Liver (tissue), 9 donors: ENCODE results near the gene VAV3. TPM values are rescaled to one million over a fixed set of nuclear protein-coding genes. Genes with fewer than 3 reads are reported as not detected.

Experiments
- DNase-seq: peaks from one replicate; pipeline ENCODE4 v3.0.0-alpha.2; 2017; ENCODE audit warnings: low spot score
- H3K27ac ChIP-seq, 2 donors: one replicate each; pipeline ENCODE4 v1.7.0; 2013; ENCODE audit warnings: inconsistent platforms in 2 of 2, low read length in 2 of 2, control low read depth in 1 of 2, low read depth in 1 of 2, mild to moderate bottlenecking in 1 of 2
- H3K27me3 ChIP-seq, 4 donors: one replicate each; pipeline versions ENCODE4 v1.6.1 to v1.7.0; 2013; ENCODE audit warnings: low read length in 3 of 4, inconsistent platforms in 1 of 4, mild to moderate bottlenecking in 1 of 4, moderate library complexity in 1 of 4; ENCODE audit not compliant: control insufficient read depth in 4 of 4, insufficient read depth in 4 of 4
- H3K36me3 ChIP-seq, 4 donors: one replicate each; pipeline versions ENCODE4 v1.6.1 to v1.7.0; 2013; ENCODE audit warnings: low read length in 3 of 4, mild to moderate bottlenecking in 3 of 4, low read depth in 1 of 4, moderate library complexity in 1 of 4; ENCODE audit not compliant: control insufficient read depth in 4 of 4, insufficient read depth in 3 of 4
- H3K4me1 ChIP-seq, 4 donors: one replicate each; pipeline versions ENCODE4 v1.6.1 to v1.7.0; 2013; ENCODE audit warnings: low read length in 3 of 4, mild to moderate bottlenecking in 3 of 4, moderate library complexity in 1 of 4; ENCODE audit not compliant: control insufficient read depth in 4 of 4, insufficient read depth in 4 of 4
- H3K4me3 ChIP-seq, 3 donors: one replicate each; pipeline versions ENCODE4 v1.6.1 to v1.7.0; 2013; ENCODE audit warnings: low read length in 3 of 3, control low read depth in 1 of 3, low read depth in 1 of 3, mild to moderate bottlenecking in 1 of 3
- H3K9ac ChIP-seq, 2 donors: one replicate each; pipeline ENCODE4 v1.7.0; 2013; ENCODE audit warnings: low read length in 2 of 2, mild to moderate bottlenecking in 2 of 2, moderate library complexity in 2 of 2, control low read depth in 1 of 2, low read depth in 1 of 2
- H3K9me3 ChIP-seq, 4 donors: one replicate each; pipeline versions ENCODE4 v1.6.1 to v1.7.0; 2013; ENCODE audit warnings: low read length in 3 of 4; ENCODE audit not compliant: control insufficient read depth in 4 of 4
- EGR1 ChIP-seq, 2 donors: IDR thresholded peaks; 2 replicates each; pipeline ENCODE4 v1.6.1; 2016 to 2018; ENCODE audit warnings: antibody characterized with exemption in 2 of 2, low read depth in 2 of 2
- FOXA1 ChIP-seq: IDR thresholded peaks from 2 replicates; pipeline ENCODE4 v1.6.1; 2016; ENCODE audit warnings: antibody characterized with exemption
- GABPA ChIP-seq, 2 donors: IDR thresholded peaks in 1 of 2; conservative IDR thresholded peaks in 1 of 2; 2 replicates each; pipeline ENCODE4 v1.6.1; 2016; ENCODE audit warnings: antibody characterized with exemption in 2 of 2, mild to moderate bottlenecking in 1 of 2, moderate library complexity in 1 of 2
- HNF4A ChIP-seq, 2 donors: conservative IDR thresholded peaks; 2 replicates each; pipeline ENCODE4 v1.6.1; 2016; ENCODE audit warnings: antibody characterized with exemption in 2 of 2, mild to moderate bottlenecking in 2 of 2
- HNF4G ChIP-seq: IDR thresholded peaks from 2 replicates; pipeline ENCODE4 v1.6.1; 2016; ENCODE audit warnings: antibody characterized with exemption
- JUND ChIP-seq, 2 donors: IDR thresholded peaks; 2 replicates each; pipeline ENCODE4 v1.6.1; 2016; ENCODE audit warnings: antibody characterized with exemption in 2 of 2
- NR2F2 ChIP-seq: IDR thresholded peaks from 2 replicates; pipeline ENCODE4 v1.6.1; 2016; ENCODE audit warnings: antibody characterized with exemption
- RAD21 ChIP-seq, 2 donors: IDR thresholded peaks; 2 replicates each; pipeline ENCODE4 v1.6.1; 2016; ENCODE audit warnings: antibody characterized with exemption in 2 of 2, mild to moderate bottlenecking in 2 of 2
- RXRA ChIP-seq, 2 donors: IDR thresholded peaks; 2 replicates each; pipeline ENCODE4 v1.6.1; 2017 to 2018; ENCODE audit warnings: antibody characterized with exemption in 2 of 2, mild to moderate bottlenecking in 1 of 2
- SP1 ChIP-seq: IDR thresholded peaks from 2 replicates; pipeline ENCODE4 v1.6.1; 2018; ENCODE audit warnings: antibody characterized with exemption, mild to moderate bottlenecking
- TAF1 ChIP-seq: conservative IDR thresholded peaks from 2 replicates; pipeline ENCODE4 v1.6.1; 2016; ENCODE audit warnings: antibody characterized with exemption, mild to moderate bottlenecking
- YY1 ChIP-seq: IDR thresholded peaks from 2 replicates; pipeline ENCODE4 v1.6.1; 2016; ENCODE audit warnings: antibody characterized with exemption, mild to moderate bottlenecking
- WGBS: extraction: QIAGEN DNeasy Blood & Tissue Kit; methylation state at CpG from one replicate; pipeline ENCODE4 v1.1.7; 2013; 5-methylcytosine and 5-hydroxymethylcytosine counted together
- polyA plus RNA-seq, 2 donors: library from polyadenylated mRNA; stranded (reverse) in 1 of 2; unstranded in 1 of 2; fragments of 200-250 nt in 1 of 2; fragments of >200 nt in 1 of 2; fragmentation: Nextera tagmentation in 1 of 2; extraction: Ambion mirVana in 1 of 2; gene quantifications; one replicate each; pipeline versions ENCODE4 v1.2.1 to v1.2.3, GENCODE V29; 2013 to 2015
- total RNA-seq, 2 donors: library from RNA; depleted of rRNA; stranded (reverse); fragments of >200 nt; gene quantifications; one replicate each; pipeline ENCODE4 v1.2.3, GENCODE V29; 2014
- TF ChIP-seq, protein P1 (sequence below): IDR thresholded peaks from 2 replicates; pipeline ENCODE4 v1.6.1; 2016; ENCODE audit warnings: antibody characterized with exemption
- TF ChIP-seq, protein P2 (sequence below): IDR thresholded peaks from 2 replicates; pipeline ENCODE4 v1.6.1; 2016; ENCODE audit warnings: antibody characterized with exemption
- TF ChIP-seq, protein P3 (sequence below): IDR thresholded peaks from 2 replicates; pipeline ENCODE4 v1.6.1; 2016; ENCODE audit warnings: antibody characterized with exemption
- TF ChIP-seq, protein P4 (sequence below): fragments of 150-350 bp; IDR thresholded peaks from 2 replicates; pipeline ENCODE4 v1.5.1; 2017; ENCODE audit warnings: improper control_type of control experiment, low read depth, low read length; ENCODE audit not compliant: missing input control
- donor health status: healthy.
- donor health status: healthy.
- donor health status: healthy.
- donor health status: healthy.
- donor health status: healthy.

Gene VAV3
- total and polyA plus RNA-seq, 4 donors, result 0.46 to 4.8 (median 2.7) TPM

DNA sequence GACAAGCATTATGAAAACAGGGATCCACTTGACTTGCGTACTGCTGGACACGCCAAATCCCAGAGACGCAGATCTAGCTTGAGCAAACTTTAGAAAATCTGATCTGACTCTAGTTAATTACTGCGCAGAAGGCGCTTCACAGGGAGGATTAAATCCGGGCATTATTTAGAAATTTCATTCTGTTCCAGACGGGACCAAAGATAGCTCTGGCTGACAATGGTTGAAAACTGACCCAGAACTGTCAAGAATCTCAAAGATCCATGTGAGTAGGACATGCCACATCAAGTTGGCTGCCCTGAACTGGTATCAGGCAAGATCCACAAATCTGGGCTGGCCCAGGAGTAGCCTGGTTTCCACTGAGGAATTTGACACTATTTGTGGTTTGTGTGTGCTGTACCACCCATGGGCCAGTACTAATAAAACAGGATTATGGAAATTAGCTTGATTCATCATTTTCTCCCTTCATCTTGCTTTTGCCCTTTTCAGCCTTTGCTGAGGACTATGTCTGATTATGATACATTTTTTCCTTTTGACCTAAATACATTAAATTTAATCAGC, 171.0 kb downstream of the VAV3 start:
- H3K36me3 ChIP-seq, result no peaks in the 10 kb centered on the region
- TF ChIP-seq, protein P1, sequence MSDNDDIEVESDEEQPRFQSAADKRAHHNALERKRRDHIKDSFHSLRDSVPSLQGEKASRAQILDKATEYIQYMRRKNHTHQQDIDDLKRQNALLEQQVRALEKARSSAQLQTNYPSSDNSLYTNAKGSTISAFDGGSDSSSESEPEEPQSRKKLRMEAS, result no peak
- no peak for TF ChIP-seq RXRA (IDR thresholded peaks at IDR 0.05)
- no peak for TF ChIP-seq RAD21 (IDR thresholded peaks at IDR 0.05)
- TF ChIP-seq, protein P2, sequence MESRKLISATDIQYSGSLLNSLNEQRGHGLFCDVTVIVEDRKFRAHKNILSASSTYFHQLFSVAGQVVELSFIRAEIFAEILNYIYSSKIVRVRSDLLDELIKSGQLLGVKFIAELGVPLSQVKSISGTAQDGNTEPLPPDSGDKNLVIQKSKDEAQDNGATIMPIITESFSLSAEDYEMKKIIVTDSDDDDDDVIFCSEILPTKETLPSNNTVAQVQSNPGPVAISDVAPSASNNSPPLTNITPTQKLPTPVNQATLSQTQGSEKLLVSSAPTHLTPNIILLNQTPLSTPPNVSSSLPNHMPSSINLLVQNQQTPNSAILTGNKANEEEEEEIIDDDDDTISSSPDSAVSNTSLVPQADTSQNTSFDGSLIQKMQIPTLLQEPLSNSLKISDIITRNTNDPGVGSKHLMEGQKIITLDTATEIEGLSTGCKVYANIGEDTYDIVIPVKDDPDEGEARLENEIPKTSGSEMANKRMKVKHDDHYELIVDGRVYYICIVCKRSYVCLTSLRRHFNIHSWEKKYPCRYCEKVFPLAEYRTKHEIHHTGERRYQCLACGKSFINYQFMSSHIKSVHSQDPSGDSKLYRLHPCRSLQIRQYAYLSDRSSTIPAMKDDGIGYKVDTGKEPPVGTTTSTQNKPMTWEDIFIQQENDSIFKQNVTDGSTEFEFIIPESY, result no peak
- TF ChIP-seq GABPA (IDR thresholded peaks at IDR 0.05 in 1 of 2, conservative IDR thresholded peaks at IDR 0.05 in 1 of 2), result no peak
- no peaks in the 10 kb centered on the region for H3K4me1 ChIP-seq
- no peak overlapping the region for H3K4me3 ChIP-seq
- WGBS, result 78% methylated on average over 7 of the region's 7 CpGs
- DNase-seq, result no peak
- H3K27me3 ChIP-seq, result no peaks in the 10 kb centered on the region
- no peaks in the 10 kb centered on the region for H3K9me3 ChIP-seq
- H3K27ac ChIP-seq, result no peak overlapping the region
- no peak overlapping the region for H3K9ac ChIP-seq

DNA sequence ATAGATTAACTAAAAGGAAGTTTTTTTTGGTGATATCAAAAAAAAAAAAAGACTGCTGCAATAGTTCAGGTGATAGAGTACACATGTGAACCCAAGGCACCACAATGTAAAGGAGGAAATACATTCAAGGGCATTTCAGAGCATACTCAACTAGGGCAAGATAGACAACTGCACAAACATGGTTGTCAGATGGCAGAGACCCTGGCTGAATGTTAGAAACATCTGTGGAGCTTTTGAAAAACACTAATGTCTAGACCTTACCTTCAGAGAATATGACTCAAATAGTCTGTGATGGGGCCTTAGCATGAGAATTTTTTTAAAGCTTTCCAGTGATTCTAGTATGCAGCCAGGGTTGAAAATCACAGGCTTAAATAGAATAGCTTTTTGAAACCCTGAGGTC, 173.6 kb downstream of the VAV3 start:
- TF ChIP-seq, protein P1, result no peak
- TF ChIP-seq NR2F2 (no peak), YY1 (no peak)
- TF ChIP-seq, protein P3, sequence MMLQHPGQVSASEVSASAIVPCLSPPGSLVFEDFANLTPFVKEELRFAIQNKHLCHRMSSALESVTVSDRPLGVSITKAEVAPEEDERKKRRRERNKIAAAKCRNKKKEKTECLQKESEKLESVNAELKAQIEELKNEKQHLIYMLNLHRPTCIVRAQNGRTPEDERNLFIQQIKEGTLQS, result no peak
- no peaks in the 10 kb centered on the region for H3K4me1 ChIP-seq
- no peaks in the 10 kb centered on the region for H3K27me3 ChIP-seq
- no peak for DNase-seq
- H3K36me3 ChIP-seq, result no peaks in the 10 kb centered on the region
- H3K27ac ChIP-seq, result no peak overlapping the region
- no peaks in the 10 kb centered on the region for H3K9me3 ChIP-seq
- no peak overlapping the region for H3K9ac ChIP-seq
- H3K4me3 ChIP-seq, result no peak overlapping the region

DNA sequence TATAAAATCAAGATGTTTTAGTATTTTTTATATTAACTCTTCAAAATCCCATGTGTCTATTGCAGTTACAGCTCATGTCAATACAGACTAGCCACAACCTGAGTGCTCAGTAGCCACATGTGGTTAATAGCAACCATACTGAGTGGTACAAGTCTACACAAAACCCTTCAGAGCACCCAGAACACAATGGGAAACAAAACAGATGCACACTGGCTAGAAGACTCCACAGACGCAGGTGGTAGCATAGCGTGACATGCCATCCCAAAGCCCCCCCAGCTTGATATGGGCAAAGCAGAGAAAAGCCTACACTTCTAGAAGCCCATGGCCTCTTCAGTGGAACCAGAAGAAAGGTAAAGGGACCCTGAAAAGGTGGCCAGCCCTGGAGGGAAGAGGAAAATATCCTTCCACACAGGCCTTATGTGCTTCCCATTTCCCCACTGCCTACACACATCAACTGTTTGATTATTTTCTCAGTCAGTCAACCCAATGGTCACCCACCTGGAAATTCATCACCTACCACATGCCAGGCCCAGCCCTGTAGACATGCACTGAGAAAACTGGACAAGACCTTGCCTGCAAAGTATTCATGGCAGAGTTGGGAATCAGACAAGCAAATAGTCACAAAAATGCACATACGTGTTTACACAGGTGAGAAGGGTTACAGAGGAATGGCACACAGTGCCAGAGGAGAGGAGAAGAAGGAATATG, 175.0 kb downstream of the VAV3 start:
- Histone ChIP-seq H3K4me3 (no peak overlapping the region), H3K27ac (no peak overlapping the region), H3K4me1 (no peaks in the 10 kb centered on the region), H3K9ac (no peak overlapping the region), H3K36me3 (no peaks in the 10 kb centered on the region), H3K27me3 (no peaks in the 10 kb centered on the region), H3K9me3 (no peaks in the 10 kb centered on the region)
- TF ChIP-seq RXRA (IDR thresholded peaks at IDR 0.05), result no peak
- no peak for TF ChIP-seq EGR1 (IDR thresholded peaks at IDR 0.05; ENCODE audit: low read depth in 2 of 2)
- TF ChIP-seq TAF1, result no peak
- TF ChIP-seq, protein P2, result no peak
- TF ChIP-seq FOXA1, result no peak
- no peak for TF ChIP-seq SP1
- TF ChIP-seq HNF4A (conservative IDR thresholded peaks at IDR 0.05), result no peak
- TF ChIP-seq RAD21 (IDR thresholded peaks at IDR 0.05), result no peak
- TF ChIP-seq, protein P4, sequence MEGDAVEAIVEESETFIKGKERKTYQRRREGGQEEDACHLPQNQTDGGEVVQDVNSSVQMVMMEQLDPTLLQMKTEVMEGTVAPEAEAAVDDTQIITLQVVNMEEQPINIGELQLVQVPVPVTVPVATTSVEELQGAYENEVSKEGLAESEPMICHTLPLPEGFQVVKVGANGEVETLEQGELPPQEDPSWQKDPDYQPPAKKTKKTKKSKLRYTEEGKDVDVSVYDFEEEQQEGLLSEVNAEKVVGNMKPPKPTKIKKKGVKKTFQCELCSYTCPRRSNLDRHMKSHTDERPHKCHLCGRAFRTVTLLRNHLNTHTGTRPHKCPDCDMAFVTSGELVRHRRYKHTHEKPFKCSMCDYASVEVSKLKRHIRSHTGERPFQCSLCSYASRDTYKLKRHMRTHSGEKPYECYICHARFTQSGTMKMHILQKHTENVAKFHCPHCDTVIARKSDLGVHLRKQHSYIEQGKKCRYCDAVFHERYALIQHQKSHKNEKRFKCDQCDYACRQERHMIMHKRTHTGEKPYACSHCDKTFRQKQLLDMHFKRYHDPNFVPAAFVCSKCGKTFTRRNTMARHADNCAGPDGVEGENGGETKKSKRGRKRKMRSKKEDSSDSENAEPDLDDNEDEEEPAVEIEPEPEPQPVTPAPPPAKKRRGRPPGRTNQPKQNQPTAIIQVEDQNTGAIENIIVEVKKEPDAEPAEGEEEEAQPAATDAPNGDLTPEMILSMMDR, result no peak
- no peak for TF ChIP-seq GABPA (IDR thresholded peaks at IDR 0.05 in 1 of 2, conservative IDR thresholded peaks at IDR 0.05 in 1 of 2)
- TF ChIP-seq JUND (IDR thresholded peaks at IDR 0.05), result no peak
- TF ChIP-seq YY1, result no peak
- no peak for TF ChIP-seq HNF4G
- TF ChIP-seq, protein P3, result no peak
- TF ChIP-seq NR2F2, result no peak
- TF ChIP-seq, protein P1, result no peak
- WGBS, result 87% methylated on average over 3 of the region's 3 CpGs
- no peak for DNase-seq
